ENCODE measurements around the gene TMED5. TPM values are rescaled to one million over a fixed set of nuclear protein-coding genes. Genes with fewer than 3 reads are reported as not detected.

The TMED5 gene
- total RNA-seq, 4 donors from 2014 or later, result 57.2 to 189 (median 136) TPM

DNA sequence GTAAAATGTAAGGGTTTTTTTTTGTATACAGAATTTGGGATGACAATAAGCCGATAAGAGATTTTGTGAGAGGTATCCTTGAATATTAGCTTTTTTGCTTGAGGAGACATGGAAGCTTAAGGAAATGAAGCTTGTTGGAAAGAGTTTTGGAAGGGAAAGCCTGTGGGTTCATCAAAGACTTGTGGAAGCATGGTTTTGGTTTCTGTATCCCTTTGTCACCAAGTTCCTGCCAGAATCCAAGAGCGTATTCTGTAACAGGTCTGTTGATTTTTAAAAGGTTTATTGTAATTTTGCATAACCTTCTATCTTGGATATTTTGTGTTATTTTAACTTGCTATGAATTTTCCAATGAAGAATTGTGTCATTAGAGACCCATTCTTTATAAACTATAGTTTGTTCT, 38.1 kb downstream of the TMED5 start:
- ATAC-seq (ENCODE audit: low FRiP score), result no peak
- DNase-seq (ENCODE audit: low spot score), result no peak
- TF ChIP-seq, protein P1, sequence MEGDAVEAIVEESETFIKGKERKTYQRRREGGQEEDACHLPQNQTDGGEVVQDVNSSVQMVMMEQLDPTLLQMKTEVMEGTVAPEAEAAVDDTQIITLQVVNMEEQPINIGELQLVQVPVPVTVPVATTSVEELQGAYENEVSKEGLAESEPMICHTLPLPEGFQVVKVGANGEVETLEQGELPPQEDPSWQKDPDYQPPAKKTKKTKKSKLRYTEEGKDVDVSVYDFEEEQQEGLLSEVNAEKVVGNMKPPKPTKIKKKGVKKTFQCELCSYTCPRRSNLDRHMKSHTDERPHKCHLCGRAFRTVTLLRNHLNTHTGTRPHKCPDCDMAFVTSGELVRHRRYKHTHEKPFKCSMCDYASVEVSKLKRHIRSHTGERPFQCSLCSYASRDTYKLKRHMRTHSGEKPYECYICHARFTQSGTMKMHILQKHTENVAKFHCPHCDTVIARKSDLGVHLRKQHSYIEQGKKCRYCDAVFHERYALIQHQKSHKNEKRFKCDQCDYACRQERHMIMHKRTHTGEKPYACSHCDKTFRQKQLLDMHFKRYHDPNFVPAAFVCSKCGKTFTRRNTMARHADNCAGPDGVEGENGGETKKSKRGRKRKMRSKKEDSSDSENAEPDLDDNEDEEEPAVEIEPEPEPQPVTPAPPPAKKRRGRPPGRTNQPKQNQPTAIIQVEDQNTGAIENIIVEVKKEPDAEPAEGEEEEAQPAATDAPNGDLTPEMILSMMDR (IDR thresholded peaks at IDR 0.05), result no peak

DNA sequence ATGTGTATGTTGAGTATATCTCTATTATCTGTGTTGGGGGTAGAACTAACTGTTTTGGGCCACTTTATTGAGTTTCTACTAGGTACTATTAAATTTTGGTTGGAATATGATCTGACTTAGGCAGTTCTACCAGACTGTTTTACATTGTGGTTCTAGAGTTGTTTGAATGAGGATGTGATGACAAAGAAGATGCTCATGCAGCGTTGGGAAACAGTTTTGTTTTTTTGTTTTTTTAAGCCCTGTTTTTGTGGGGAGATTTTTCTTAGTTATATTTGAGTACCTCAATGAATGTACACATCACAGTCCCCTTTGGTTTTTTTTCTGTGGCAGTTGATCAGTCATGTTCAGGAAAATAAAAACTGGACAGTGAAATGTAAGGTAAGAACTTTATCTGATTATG, 40.1 kb downstream of the TMED5 start:
- no peak for ATAC-seq (ENCODE audit: low FRiP score)
- DNase-seq (ENCODE audit: low spot score), result no peak
- TF ChIP-seq, protein P1 (IDR thresholded peaks at IDR 0.05), result no peak

DNA sequence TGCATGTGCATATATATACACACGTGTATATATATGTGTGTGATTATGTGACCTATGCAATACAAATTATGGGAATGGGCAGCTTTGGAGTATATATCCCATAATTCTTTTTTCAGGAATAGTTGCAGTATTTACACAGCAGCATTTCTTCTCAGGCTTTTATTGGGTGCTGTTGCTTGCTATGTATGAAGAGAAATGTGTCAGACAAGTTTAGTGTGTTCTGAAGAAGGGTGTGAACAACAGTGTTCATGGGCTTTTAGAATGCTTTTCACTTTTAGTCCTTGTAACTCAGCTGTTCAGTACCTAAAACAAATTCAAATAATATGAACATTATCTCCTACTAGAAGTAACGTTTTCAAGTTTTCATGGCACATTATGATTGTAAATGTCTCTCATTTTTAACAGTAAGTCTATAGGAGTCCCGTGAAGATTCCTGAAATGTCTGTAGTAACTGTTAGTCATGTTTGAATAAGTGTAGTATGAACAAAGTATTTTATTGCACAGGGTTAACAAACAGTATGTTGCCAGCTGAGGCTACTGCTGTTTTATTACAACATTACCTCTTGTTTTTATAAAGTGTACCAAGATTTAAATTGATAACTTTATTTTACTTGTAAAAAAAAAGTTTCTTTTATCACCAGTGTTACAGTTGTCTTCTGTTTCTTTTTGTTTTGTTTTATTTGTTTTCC, 42.5 kb downstream of the TMED5 start:
- ATAC-seq (ENCODE audit: low FRiP score) (no peak), DNase-seq (ENCODE audit: low spot score) (no peak)
- TF ChIP-seq, protein P1 (IDR thresholded peaks at IDR 0.05), result no peak

DNA sequence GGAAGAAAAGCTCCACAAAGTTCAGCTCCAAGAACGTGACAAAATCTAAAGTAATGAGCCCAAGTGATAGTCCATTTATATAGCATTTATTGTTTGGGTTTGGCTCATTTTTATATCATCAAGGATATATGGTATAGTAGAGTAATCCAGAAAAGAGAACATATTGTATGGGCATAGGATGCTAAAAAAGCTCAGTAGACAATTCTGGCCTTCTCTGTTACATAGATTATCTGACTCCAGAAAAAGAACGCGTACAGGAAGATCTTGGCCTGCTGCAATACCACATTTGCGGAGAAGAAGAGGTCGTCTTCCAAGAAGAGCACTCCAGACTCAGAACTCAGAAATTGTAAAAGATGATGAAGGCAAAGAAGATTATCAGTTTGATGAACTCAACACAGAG, 43.8 kb downstream of the TMED5 start:
- TF ChIP-seq, protein P1 (IDR thresholded peaks at IDR 0.05), result no peak
- ATAC-seq (ENCODE audit: low FRiP score) (no peak), DNase-seq (ENCODE audit: low spot score) (no peak)

DNA sequence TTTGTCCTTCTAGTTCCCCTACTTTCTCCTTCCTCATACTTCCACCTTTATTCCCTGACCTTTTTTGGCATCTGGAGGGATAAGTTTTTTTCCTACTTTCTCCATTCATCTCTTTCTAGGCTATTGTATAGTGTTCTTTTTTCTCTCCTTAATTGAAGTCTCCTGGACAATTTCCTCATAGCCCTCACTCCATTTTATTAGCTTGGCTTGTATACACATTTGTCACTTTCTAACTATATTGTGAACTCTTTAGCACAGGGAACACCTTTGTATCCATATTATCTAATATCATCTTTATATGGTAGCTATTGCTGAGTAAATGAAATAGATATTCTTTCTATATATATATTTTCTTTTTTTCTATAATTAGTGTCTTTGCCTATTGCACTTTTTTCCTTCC, 47.6 kb downstream of the TMED5 start:
- DNase-seq (ENCODE audit: low spot score) (no peak), ATAC-seq (ENCODE audit: low FRiP score) (no peak)
- TF ChIP-seq, protein P1 (IDR thresholded peaks at IDR 0.05), result no peak

DNA sequence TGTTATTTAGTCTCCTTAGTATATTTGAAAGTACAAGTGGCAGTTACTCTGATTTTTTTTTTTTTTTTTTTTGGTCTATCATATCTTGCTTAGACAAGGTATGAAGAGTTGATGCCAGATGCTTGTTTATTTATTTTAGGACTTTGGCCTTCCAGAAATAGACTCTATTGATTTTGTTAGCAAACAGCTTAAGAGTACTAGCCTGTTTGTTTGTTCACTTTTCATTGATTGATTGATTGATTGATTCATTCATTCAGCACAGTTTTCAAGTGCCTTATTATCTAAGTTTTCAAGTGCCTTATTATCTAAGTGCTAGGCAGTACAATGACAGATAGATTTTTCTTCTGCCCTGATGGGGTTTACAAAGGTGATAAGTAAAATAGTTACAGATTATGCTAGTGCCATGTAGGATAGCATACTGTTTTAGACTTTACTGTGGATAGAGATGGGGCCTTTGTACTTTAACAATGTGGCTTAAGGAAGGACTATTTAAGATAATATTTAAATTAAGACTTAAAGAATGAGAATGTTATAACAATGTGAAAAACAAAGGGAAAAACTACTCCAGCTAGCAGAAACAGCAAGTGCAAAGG, 50.6 kb downstream of the TMED5 start:
- TF ChIP-seq, protein P1 (IDR thresholded peaks at IDR 0.05), result no peak

More for the DNA sequence above, 50.6 kb downstream of the TMED5 start:
- no peak for DNase-seq (ENCODE audit: low spot score)
- ATAC-seq (ENCODE audit: low FRiP score), result no peak
